Omental fat pad (tissue), 4 donors: ENCODE measurements around the gene LCOR. TPM values are rescaled to one million over a fixed set of nuclear protein-coding genes. Genes with fewer than 3 reads are reported as not detected.
"Not testable (repeated sequence)": the region's sequence is repeated elsewhere in the genome, so short reads cannot be mapped to it uniquely, and the experiment has no call there.

Experiments used
- ATAC-seq: fragments of 150-250 bp; one replicate; pipeline ENCODE4 v1.9.1; 2016; ENCODE audit warnings: mild to moderate bottlenecking, moderate library complexity; ENCODE audit not compliant: low FRiP score
- DNase-seq: peaks from one replicate; pipeline ENCODE4 v3.0.0-alpha.2; 2019; ENCODE audit warnings: low spot score
- CTCF ChIP-seq, 3 donors: fragments of 450-650 bp; IDR thresholded peaks; one replicate each; pipeline ENCODE4 v1.5.1; 2016 to 2017; ENCODE audit warnings: antibody characterized with exemption in 3 of 3, mild to moderate bottlenecking in 3 of 3, moderate library complexity in 2 of 3
- total RNA-seq, 4 donors: library from RNA; depleted of rRNA; stranded (reverse); fragments of >200 nt; gene quantifications; one replicate each; pipeline ENCODE4 v1.1.0, GENCODE V29; 2016

The LCOR gene
- total RNA-seq, 4 donors from 2014 or later: 19.1 to 82.0 (median 24.7) TPM

- no peak for DNase-seq
- no peak for TF ChIP-seq CTCF (IDR thresholded peaks at IDR 0.05)
- ATAC-seq: no peak
Observed at GRCh38 chr10:96803288-96803664, 28.8 kb upstream of the LCOR start.

GRCh38 chr10:96814264-96814663 lies 17.8 kb upstream of the LCOR start:
- ATAC-seq (no peak), DNase-seq (no peak)
- TF ChIP-seq CTCF (IDR thresholded peaks at IDR 0.05): no peak

- DNase-seq, ATAC-seq: not testable (repeated sequence)
Observed at GRCh38 chr10:96818971-96819370, 13.1 kb upstream of the LCOR start.

- no peak for TF ChIP-seq CTCF (IDR thresholded peaks at IDR 0.05)
- no peak for DNase-seq
- ATAC-seq: no peak
Observed at GRCh38 chr10:96820765-96821164, 11.3 kb upstream of the LCOR start.

GRCh38 chr10:96826438-96826837 lies 5.7 kb upstream of the LCOR start:
- DNase-seq (no peak), ATAC-seq (no peak)
- no peak for TF ChIP-seq CTCF (IDR thresholded peaks at IDR 0.05)

GRCh38 chr10:96828609-96829008 lies 3.5 kb upstream of the LCOR start:
- ATAC-seq (no peak), DNase-seq (no peak)

GRCh38 chr10:96829029-96829773 lies 2.9 kb upstream of the LCOR start:
- no peak for TF ChIP-seq CTCF (IDR thresholded peaks at IDR 0.05)
- DNase-seq (no peak), ATAC-seq (no peak)

More at GRCh38 chr10:96828609-96829008, 3.5 kb upstream of the LCOR start:
- TF ChIP-seq CTCF (IDR thresholded peaks at IDR 0.05): no peak
